Measurements from ENCODE around the gene TRAPPC12. TPM values are rescaled to one million over a fixed set of nuclear protein-coding genes. Genes with fewer than 3 reads are reported as not detected.

TRAPPC12 gene
- total RNA-seq, 4 donors from 2014 or later: 36.6 to 57.4 (median 53.1) TPM

DNA sequence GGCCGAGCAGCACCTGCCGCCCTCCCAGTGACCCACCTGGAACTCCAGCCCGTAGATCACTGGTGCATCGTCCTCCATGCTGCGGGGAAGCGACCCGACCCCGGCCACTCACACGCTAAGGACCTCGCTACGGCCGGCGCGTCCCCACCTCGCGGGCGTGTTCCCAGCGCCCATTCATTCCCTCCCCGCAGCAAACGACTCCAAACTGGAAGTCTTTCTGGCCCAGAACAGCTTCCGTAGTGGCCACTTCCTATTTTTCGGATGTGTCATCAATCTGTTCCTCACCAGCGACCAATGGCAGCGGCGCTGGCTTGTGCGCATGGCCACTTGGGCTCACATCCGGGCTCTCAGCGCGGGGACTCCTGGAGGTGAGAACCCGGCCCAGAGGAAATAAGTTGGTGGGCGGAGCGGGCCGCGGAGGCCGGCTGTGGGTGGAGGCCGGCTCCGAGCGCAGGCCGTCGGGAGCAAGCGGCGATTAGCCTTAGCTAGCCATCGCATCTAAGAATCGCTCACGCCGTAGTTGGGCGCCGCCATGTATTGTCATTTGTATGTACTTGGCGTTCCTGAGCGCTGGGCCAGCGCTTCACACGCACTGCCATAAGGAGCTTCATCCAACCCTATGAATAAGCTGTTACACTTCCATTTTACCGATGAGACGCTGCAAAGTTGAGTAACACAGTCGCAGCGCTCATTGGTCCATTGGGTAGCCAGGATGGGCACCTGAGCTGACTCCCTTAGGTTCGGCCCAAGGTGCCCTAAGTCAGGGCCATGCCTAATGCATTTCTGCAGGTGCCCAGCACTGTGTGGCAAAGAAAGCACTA is 1.7 kb upstream of the TRAPPC12 start, which contains the start of gene EIPR1:
TSS of gene EIPR1 (minus strand) at position 207 of the 821 bp plus-strand sequence. CDS start at position 78, 129 bp downstream.
- Histone ChIP-seq H3K9me3 (no peaks in the 10 kb centered on the region), H3K4me1 (peaks cover 29 to 36% of the 10 kb centered on the region in 2 donors), H3K27ac (peak within 1 kb of the TSS; percentile 86 to 93 (median 91)), H3K36me3 (no peaks in the 10 kb centered on the region), H3K4me3 (peak within 1 kb of the TSS; percentile 83 to 91 (median 84)), H3K27me3 (no peaks in the 10 kb centered on the region)
- intact Hi-C loops (cut with DNase I; ENCODE audit: low total_unique reads) (loop anchor here (1.0 to 5.0 kb wide), 2 partner anchors 94 to 180 kb away; partner anchors contain the start of gene RNASEH1), in situ Hi-C loops (cut with MboI; ENCODE audit: low sequenced_read_pairs in 4 of 4) (loop anchor here in 2 of 4 donors (25.0 kb wide), 1 partner anchor 184 kb away; the partner anchor contains the start of gene RNASEH1 (in 2 of the 2))
- DNase-seq (peak; percentile 95 to 97), ATAC-seq (peak; percentile 91 to 93)
- TF ChIP-seq POLR2A (IDR thresholded peaks at IDR 0.05) (peak; percentile 65 to 76), CTCF (IDR thresholded peaks at IDR 0.05 in 4 of 5, conservative IDR thresholded peaks at IDR 0.05 in 1 of 5) (peak in 3 of 5 experiments; percentile 26 to 32 (median 28))

- ATAC-seq (no peak), DNase-seq (no peak)
- in situ Hi-C loops (cut with MboI; ENCODE audit: low sequenced_read_pairs in 4 of 4) (loop anchor here in 2 of 4 donors (25.0 kb wide), 1 partner anchor 183 kb away; the partner anchor contains the start of gene RNASEH1 (in 2 of the 2)), intact Hi-C loops (cut with DNase I; ENCODE audit: low total_unique reads) (loop anchor here (1.0 to 5.0 kb wide), 3 partner anchors 93 to 196 kb away; partner anchors contain the start of genes ADI1 and RPS7)
- Histone ChIP-seq H3K36me3 (no peaks in the 10 kb centered on the region), H3K9me3 (no peaks in the 10 kb centered on the region), H3K4me3 (peak overlapping the region; percentile 83 to 99 (median 91)), H3K4me1 (peaks cover 29 to 36% of the 10 kb centered on the region in 2 donors), H3K27me3 (no peaks in the 10 kb centered on the region), H3K27ac (peak overlapping the region; percentile 90 to 93 (median 93))
- TF ChIP-seq POLR2A (IDR thresholded peaks at IDR 0.05): no peak
- no peak for TF ChIP-seq CTCF (IDR thresholded peaks at IDR 0.05 in 4 of 5, conservative IDR thresholded peaks at IDR 0.05 in 1 of 5)
Measured at GRCh38 chr2:3379339-3379646, 201 bp upstream of the TRAPPC12 start.

- intact Hi-C loops (cut with DNase I; ENCODE audit: low total_unique reads): no loop called here
- Histone ChIP-seq H3K9me3 (no peaks in the 10 kb centered on the region), H3K36me3 (peaks cover 0 to 33% of the 10 kb centered on the region in 2 donors), H3K4me3 (no peak overlapping the region), H3K27me3 (no peaks in the 10 kb centered on the region), H3K27ac (no peak overlapping the region), H3K4me1 (no peaks in the 10 kb centered on the region)
- DNase-seq: no peak
- TF ChIP-seq POLR2A (IDR thresholded peaks at IDR 0.05): no peak
- no peak for TF ChIP-seq CTCF (IDR thresholded peaks at IDR 0.05 in 4 of 5, conservative IDR thresholded peaks at IDR 0.05 in 1 of 5)
- in situ Hi-C loops (cut with MboI; ENCODE audit: low sequenced_read_pairs in 4 of 4): loop anchor here in 3 of 4 donors (10.0 to 25.0 kb wide), 2 partner anchors 176 to 188 kb away; partner anchors contain the start of genes RNASEH1 (in 2 of the 3) and RPS7 (in 1 of the 3)
- ATAC-seq: no peak
Measured at GRCh38 chr2:3386448-3386958, 7.0 kb downstream of the TRAPPC12 start.

- Histone ChIP-seq H3K4me3 (no peak overlapping the region), H3K36me3 (peaks cover 0 to 33% of the 10 kb centered on the region in 2 donors), H3K27me3 (no peaks in the 10 kb centered on the region), H3K4me1 (no peaks in the 10 kb centered on the region), H3K27ac (no peak overlapping the region), H3K9me3 (no peaks in the 10 kb centered on the region)
- ATAC-seq: no peak
- TF ChIP-seq POLR2A (IDR thresholded peaks at IDR 0.05) (no peak), CTCF (IDR thresholded peaks at IDR 0.05 in 4 of 5, conservative IDR thresholded peaks at IDR 0.05 in 1 of 5) (no peak)
- intact Hi-C loops (cut with DNase I; ENCODE audit: low total_unique reads): no loop called here
- in situ Hi-C loops (cut with MboI; ENCODE audit: low sequenced_read_pairs in 4 of 4): loop anchor here in 3 of 4 donors (10.0 to 25.0 kb wide), 2 partner anchors 175 to 188 kb away; partner anchors contain the start of genes RNASEH1 (in 2 of the 3) and RPS7 (in 1 of the 3)
- DNase-seq: no peak
Measured at GRCh38 chr2:3387011-3387410, 7.5 kb downstream of the TRAPPC12 start.
